ENCODE measurements around the gene ASCL2. TPM values are rescaled to one million over a fixed set of nuclear protein-coding genes. Genes with fewer than 3 reads are reported as not detected.

Gene ASCL2
- total and polyA plus RNA-seq, 2 donors (not counting 3 experiments of a cell fraction or from before 2014, with no cell fraction given), result not detected

- dilution Hi-C loops (cut with MboI; ENCODE audit: extremely low pct_ligation_motif_present, low sequenced_read_pairs), result no loop called here
- BruUV-seq (replicated peaks), result no TSS peak
- H3K9me3 ChIP-seq (replicated peaks; ENCODE audit: control insufficient read depth, insufficient read depth, low read length), result no peaks in the 10 kb centered on the region
- ChIA-PET CTCF (interaction anchor here (1.0 kb wide), 1 partner anchor 142 kb away, joined by 3 read pairs; no protein-coding TSS in a partner anchor), POLR2A (no interaction called here)
- H3K36me3 ChIP-seq (ENCODE audit: control insufficient read depth in 2 of 2, extremely low read depth in 1 of 2, insufficient read depth in 2 of 2, low read length in 2 of 2), result no peaks in the 10 kb centered on the region
- H4K20me1 ChIP-seq (replicated peaks; ENCODE audit: control insufficient read depth, extremely low read depth, insufficient read depth, low read length), result no peaks in the 10 kb centered on the region
- no peaks in the 10 kb centered on the region for H3K4me1 ChIP-seq (ENCODE audit: control insufficient read depth, extremely low read depth, insufficient read depth, low read length)
- peaks cover 11 to 21% of the 10 kb centered on the region in 2 experiments for H3K27me3 ChIP-seq (ENCODE audit: control insufficient read depth in 2 of 2, insufficient read depth in 2 of 2, low read length in 2 of 2)
- intact Hi-C loops (cut with micrococcal nuclease), result no loop called here
- no peaks in the 10 kb centered on the region for H3K9me1 ChIP-seq (replicated peaks; ENCODE audit: control insufficient read depth, extremely low read depth, insufficient read depth, low read length)
- DNase-seq (ENCODE audit: low read depth, low spot score) (no peak), FAIRE-seq (no peak)
- H2AFZ ChIP-seq (ENCODE audit: low read depth, low read length), result no peak overlapping the region
- no peak overlapping the region for H3K4me3 ChIP-seq (replicated peaks in 1 of 3; ENCODE audit: insufficient read depth in 1 of 3, low read depth in 1 of 3, low read length in 3 of 3)
- H3K79me2 ChIP-seq (ENCODE audit: control insufficient read depth, insufficient read depth, low read length), result no peaks in the 10 kb centered on the region
- no peak overlapping the region for H3K4me2 ChIP-seq (ENCODE audit: insufficient read depth, low read length)
- no peak overlapping the region for H3K27ac ChIP-seq (ENCODE audit: insufficient read depth, low read depth, low read length)
- TF ChIP-seq FOS (IDR thresholded peaks at IDR 0.05; ENCODE audit: borderline replicate concordance, insufficient read depth, low read length) (no peak), POLR2A (IDR thresholded peaks at IDR 0.05; ENCODE audit: low read depth, low read length) (no peak), EZH2 (IDR thresholded peaks at IDR 0.05; ENCODE audit: borderline replicate concordance, low read depth, low read length, severe bottlenecking) (no peak), MAX (IDR thresholded peaks at IDR 0.05; ENCODE audit: insufficient read depth, insufficient read length) (no peak), MYC (IDR thresholded peaks at IDR 0.05; ENCODE audit: low read depth, low read length) (no peak), CTCF (IDR thresholded peaks at IDR 0.05; ENCODE audit: extremely low read depth in 1 of 2, insufficient read depth in 1 of 2, low read depth in 1 of 2, low read length in 2 of 2) (no peak), JUN (IDR thresholded peaks at IDR 0.05; ENCODE audit: borderline replicate concordance, insufficient read depth, insufficient read length, low read depth) (no peak), POLR2AphosphoS5 (IDR thresholded peaks at IDR 0.05; ENCODE audit: insufficient read depth, low read depth, low read length) (no peak), GATA2 (IDR thresholded peaks at IDR 0.05; ENCODE audit: insufficient read depth, insufficient read length, low read depth, low read length) (no peak)
- H3K9ac ChIP-seq (replicated peaks; ENCODE audit: extremely low read depth, insufficient read depth, low read length), result no peak overlapping the region
These were observed 7.6 kb upstream of the ASCL2 start for GRCh38 chr11:2277933-2278523.

All from endothelial cell of umbilical vein (primary cell).